HEK293 (cell line): ENCODE measurements around the gene SMS.

Experiments
- CTCF ChIA-PET: fragments of 350-600 bp; formaldehyde crosslinking; extraction: SDS; loops from one replicate; lab custom pipeline; 2021; ENCODE audit warnings: antibody characterized with exemption; lab: Yijun Ruan, JAX
- POLR2A ChIA-PET: fragments of 300-600 bp; formaldehyde crosslinking; extraction: SDS; loops from one replicate; lab custom pipeline; 2020; ENCODE audit warnings: antibody characterized with exemption, inconsistent platforms; lab: Yijun Ruan, JAX
- H3K27ac ChIP-seq: fragments of 200-500 bp; sonication (Bioruptor generic); 2 replicates; pipeline ENCODE4 v1.5.1; 2014; ENCODE audit warnings: low read depth, low read length, control low read depth, inconsistent platforms; ENCODE audit errors: extremely low read depth
- H3K36me3 ChIP-seq, 2 experiments: fragments of 200-500 bp in 1 of 2; sonication (Bioruptor generic) in 1 of 2; 1 replicate in 1 of 2; 2 replicates in 1 of 2; pipeline ENCODE4 v1.5.1; 2014 to 2017; ENCODE audit warnings: inconsistent platforms in 2 of 2, low read length in 2 of 2; ENCODE audit not compliant: control insufficient read depth in 2 of 2, insufficient read depth in 1 of 2
- H3K4me1 ChIP-seq: fragments of 200-500 bp; sonication (Bioruptor generic); 2 replicates; pipeline ENCODE4 v1.5.1; 2014; ENCODE audit warnings: mild to moderate bottlenecking, low read length, inconsistent platforms; ENCODE audit not compliant: control insufficient read depth, insufficient read depth
- H3K4me3 ChIP-seq: 2 replicates; pipeline ENCODE4 v1.5.1; 2011; ENCODE audit warnings: low read depth, mild to moderate bottlenecking, control low read depth, low read length, moderate library complexity
- H3K9me3 ChIP-seq: fragments of 200-500 bp; sonication (Bioruptor generic); 2 replicates; pipeline ENCODE4 v1.5.1; 2014; ENCODE audit warnings: low read depth, low read length, inconsistent platforms; ENCODE audit not compliant: control insufficient read depth, insufficient read depth
- IKZF3 ChIP-seq: fragments of 450-650 bp; IDR thresholded peaks from 2 replicates; pipeline ENCODE4 v1.5.0; 2018; ENCODE audit warnings: missing biosample characterization, mild to moderate bottlenecking, missing genetic modification characterization, moderate library complexity
- KLF10 ChIP-seq: fragments of 450-650 bp; IDR thresholded peaks from 2 replicates; pipeline ENCODE4 v1.5.1; 2018; ENCODE audit warnings: missing biosample characterization, mild to moderate bottlenecking, missing genetic modification characterization
- PRDM1 ChIP-seq: fragments of 450-650 bp; formaldehyde crosslinking; IDR thresholded peaks from 2 replicates; pipeline ENCODE4; 2016; ENCODE audit warnings: missing biosample characterization, missing genetic modification characterization
- PRDM6 ChIP-seq: fragments of 450-650 bp; formaldehyde crosslinking; IDR thresholded peaks from 2 replicates; pipeline ENCODE4 v1.5.1; 2017; ENCODE audit warnings: missing biosample characterization, missing genetic modification characterization
- SP3 ChIP-seq: fragments of 450-650 bp; formaldehyde crosslinking; IDR thresholded peaks from 2 replicates; pipeline ENCODE4 v1.5.1; 2016; ENCODE audit warnings: missing biosample characterization, missing genetic modification characterization
- ZFP3 ChIP-seq: fragments of 450-650 bp; formaldehyde crosslinking; IDR thresholded peaks from 2 replicates; pipeline ENCODE4 v1.5.1; 2016; ENCODE audit warnings: low read depth, missing biosample characterization, missing genetic modification characterization
- ZNF184 ChIP-seq: fragments of 450-650 bp; IDR thresholded peaks from 2 replicates; pipeline ENCODE4 v1.5.1; 2018; ENCODE audit warnings: missing biosample characterization, mild to moderate bottlenecking, missing genetic modification characterization
- ZNF280D ChIP-seq: fragments of 450-650 bp; formaldehyde crosslinking; IDR thresholded peaks from 2 replicates; pipeline ENCODE4 v1.5.1; 2016; ENCODE audit warnings: missing biosample characterization, missing genetic modification characterization
- ZNF292 ChIP-seq: fragments of 450-650 bp; formaldehyde crosslinking; IDR thresholded peaks from 2 replicates; pipeline ENCODE4 v1.5.1; 2016; ENCODE audit warnings: low read depth, missing biosample characterization, missing genetic modification characterization, borderline replicate concordance
- ZNF366 ChIP-seq: fragments of 450-650 bp; formaldehyde crosslinking; conservative IDR thresholded peaks from 2 replicates; pipeline ENCODE4 v1.5.1; 2016; ENCODE audit warnings: missing biosample characterization, missing genetic modification characterization
- ZNF558 ChIP-seq: fragments of 450-650 bp; formaldehyde crosslinking; IDR thresholded peaks from 2 replicates; pipeline ENCODE4 v1.5.1; 2016; ENCODE audit warnings: missing biosample characterization, missing genetic modification characterization
- ZNF600 ChIP-seq: fragments of 450-650 bp; formaldehyde crosslinking; IDR thresholded peaks from 2 replicates; pipeline ENCODE4 v1.5.1; 2016; ENCODE audit warnings: missing biosample characterization, missing genetic modification characterization
- ZNF639 ChIP-seq: fragments of 450-650 bp; formaldehyde crosslinking; IDR thresholded peaks from 2 replicates; pipeline ENCODE4 v1.5.1; 2016; ENCODE audit warnings: missing biosample characterization, missing genetic modification characterization
- ZNF785 ChIP-seq: fragments of 450-650 bp; formaldehyde crosslinking; IDR thresholded peaks from 2 replicates; pipeline ENCODE4 v1.5.1; 2016; ENCODE audit warnings: missing biosample characterization, missing genetic modification characterization
- ZNF791 ChIP-seq: fragments of 450-650 bp; formaldehyde crosslinking; IDR thresholded peaks from 2 replicates; pipeline ENCODE4 v1.5.1; 2016; ENCODE audit warnings: missing biosample characterization, missing genetic modification characterization
- TF ChIP-seq, protein P1 (sequence below): fragments of 450-650 bp; IDR thresholded peaks from 2 replicates; pipeline ENCODE4 v1.5.1; 2018; ENCODE audit warnings: missing biosample characterization, mild to moderate bottlenecking, missing genetic modification characterization

The SMS gene

GRCh38 chrX:21912989-21913388 lies 27.5 kb upstream of the SMS start:
- Histone ChIP-seq H3K27ac (no peak overlapping the region), H3K36me3 (no peaks in the 10 kb centered on the region; a peak in 1 of 3 replicates), H3K4me3 (no peak overlapping the region), H3K4me1 (no peaks in the 10 kb centered on the region), H3K9me3 (no peaks in the 10 kb centered on the region)
- CTCF ChIA-PET: no interaction called here
- POLR2A ChIA-PET: no interaction called here
- TF ChIP-seq ZNF292 (tag by site-specific recombination) (no peak), ZNF280D (tag by site-specific recombination) (no peak), ZNF785 (tag by site-specific recombination) (no peak), ZFP3 (tag by site-specific recombination) (peak; percentile 70; the same call in 1 of the 2 replicates), KLF10 (no peak), ZNF558 (no peak)
- TF ChIP-seq, protein P1, sequence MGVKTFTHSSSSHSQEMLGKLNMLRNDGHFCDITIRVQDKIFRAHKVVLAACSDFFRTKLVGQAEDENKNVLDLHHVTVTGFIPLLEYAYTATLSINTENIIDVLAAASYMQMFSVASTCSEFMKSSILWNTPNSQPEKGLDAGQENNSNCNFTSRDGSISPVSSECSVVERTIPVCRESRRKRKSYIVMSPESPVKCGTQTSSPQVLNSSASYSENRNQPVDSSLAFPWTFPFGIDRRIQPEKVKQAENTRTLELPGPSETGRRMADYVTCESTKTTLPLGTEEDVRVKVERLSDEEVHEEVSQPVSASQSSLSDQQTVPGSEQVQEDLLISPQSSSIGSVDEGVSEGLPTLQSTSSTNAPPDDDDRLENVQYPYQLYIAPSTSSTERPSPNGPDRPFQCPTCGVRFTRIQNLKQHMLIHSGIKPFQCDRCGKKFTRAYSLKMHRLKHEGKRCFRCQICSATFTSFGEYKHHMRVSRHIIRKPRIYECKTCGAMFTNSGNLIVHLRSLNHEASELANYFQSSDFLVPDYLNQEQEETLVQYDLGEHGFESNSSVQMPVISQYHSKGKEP (tag by site-specific recombination): no peak

- CTCF ChIA-PET: interaction anchor here (0.6 to 0.8 kb wide), 3 partner anchors 19 to 1393 kb away, joined by 3 to 4 read pairs (median 3); no protein-coding TSS in a partner anchor
- no peaks in the 10 kb centered on the region for H3K36me3 ChIP-seq
- POLR2A ChIA-PET: interaction anchor here (0.7 to 1.6 kb wide), 3 partner anchors 15 to 185 kb away, joined by 3 to 4 read pairs (median 3); partner anchors contain the start of gene MBTPS2
- 0 out of 2 replicates have a peak, but pooled peaks have one; percentile 61 for TF ChIP-seq PRDM1 (tag by site-specific recombination)
- no peak for TF ChIP-seq ZNF600
- TF ChIP-seq PRDM6 (tag by site-specific recombination): peak; percentile 95
- peak; percentile 21; the same call in 1 of the 2 replicates for TF ChIP-seq ZNF366 (tag by site-specific recombination)
- H3K27ac ChIP-seq: no peak overlapping the region
- H3K9me3 ChIP-seq: no peaks in the 10 kb centered on the region
- H3K4me3 ChIP-seq: no peak overlapping the region
- H3K4me1 ChIP-seq: peaks cover 8% of the 10 kb centered on the region
Measured at GRCh38 chrX:21926116-21926515, 14.4 kb upstream of the SMS start.

DNA sequence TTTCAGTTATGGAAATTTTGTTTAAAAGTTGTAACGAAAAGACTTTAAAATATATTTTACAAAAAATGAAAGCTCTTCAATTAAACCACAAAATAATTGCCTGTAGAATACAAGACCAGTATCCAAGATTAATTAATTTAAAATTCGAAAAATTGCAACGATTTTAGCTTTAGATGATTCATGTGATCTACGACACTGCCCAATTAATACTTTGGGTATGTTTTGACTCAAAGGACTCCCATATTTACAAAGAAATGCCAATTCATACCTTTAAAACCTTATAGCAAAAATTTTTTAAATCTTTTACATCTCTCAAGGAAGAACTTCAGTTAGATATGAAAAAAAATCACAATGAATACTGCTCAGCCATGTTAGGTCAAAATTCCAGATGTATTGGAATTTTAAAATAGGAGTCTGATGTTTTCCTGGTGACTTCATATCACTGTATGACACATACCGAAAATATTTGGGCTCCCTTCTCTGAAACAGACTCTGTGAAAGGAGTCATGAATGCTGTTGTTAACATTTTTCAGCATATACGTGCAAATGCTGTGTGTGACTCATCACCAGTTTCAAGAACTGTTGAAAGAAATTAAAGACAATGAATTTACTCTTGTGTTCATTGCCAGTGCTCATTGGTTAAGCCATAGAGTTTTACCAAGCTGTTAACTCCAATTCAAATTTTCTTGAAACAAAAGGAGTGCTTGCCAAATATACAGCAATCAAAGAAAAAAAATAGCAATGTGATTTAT lies 13.8 kb upstream of the SMS start:
- Histone ChIP-seq H3K36me3 (no peaks in the 10 kb centered on the region), H3K27ac (no peak overlapping the region), H3K4me1 (peaks cover 8% of the 10 kb centered on the region), H3K9me3 (no peaks in the 10 kb centered on the region), H3K4me3 (no peak overlapping the region; the same call in 1 of the 2 replicates)
- CTCF ChIA-PET: interaction anchor here (0.7 to 0.8 kb wide), 2 partner anchors 20 to 632 kb away, joined by 3 to 4 read pairs; no protein-coding TSS in a partner anchor
- POLR2A ChIA-PET: interaction anchor here (0.6 to 1.6 kb wide), 3 partner anchors 15 to 227 kb away, joined by 3 to 4 read pairs (median 3); no protein-coding TSS in a partner anchor
- TF ChIP-seq ZNF639: peak; percentile 73; the same call in 1 of the 2 replicates
- TF ChIP-seq IKZF3 (tag by site-specific recombination): peak; percentile 86
- 0 out of 2 replicates have a peak, but pooled peaks have one; percentile 11 for TF ChIP-seq ZNF184 (tag by site-specific recombination)
- no peak for TF ChIP-seq SP3
- no peak for TF ChIP-seq ZNF791 (tag by site-specific recombination)
